GM12873 (cell line): ENCODE measurements around the gene SEC61B.

Experiments used
- CTCF ChIP-seq: IDR thresholded peaks from 2 replicates; pipeline ENCODE4 v1.5.1; 2012; ENCODE audit warnings: low read depth, mild to moderate bottlenecking, moderate library complexity, low read length, control low read depth; ENCODE audit not compliant: insufficient read depth; ENCODE audit errors: missing control alignments

Gene SEC61B

DNA sequence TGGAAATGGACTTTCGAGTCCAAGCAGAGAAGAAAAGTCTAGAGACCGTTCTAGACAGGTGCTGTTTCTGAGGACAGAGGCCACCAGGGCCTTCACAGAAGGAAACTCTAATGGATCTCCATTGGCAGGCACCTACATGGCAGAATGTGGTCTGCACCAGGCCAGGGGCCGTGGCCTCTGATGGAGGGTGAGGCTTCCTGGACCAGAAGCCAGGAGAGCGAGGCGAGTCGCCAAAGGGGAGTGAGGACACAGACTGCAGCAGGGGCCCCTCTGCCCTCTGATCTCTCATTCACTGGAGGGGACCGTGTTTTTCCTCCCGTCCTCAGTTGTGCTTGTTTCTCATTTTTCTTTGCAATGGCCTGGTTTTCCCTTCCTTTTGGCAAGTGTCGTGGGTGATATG lies 41.4 kb upstream of the SEC61B start:
- no peak for TF ChIP-seq CTCF

GRCh38 chr9:99181206-99181605 lies 40.9 kb upstream of the SEC61B start:
- no peak for TF ChIP-seq CTCF

DNA sequence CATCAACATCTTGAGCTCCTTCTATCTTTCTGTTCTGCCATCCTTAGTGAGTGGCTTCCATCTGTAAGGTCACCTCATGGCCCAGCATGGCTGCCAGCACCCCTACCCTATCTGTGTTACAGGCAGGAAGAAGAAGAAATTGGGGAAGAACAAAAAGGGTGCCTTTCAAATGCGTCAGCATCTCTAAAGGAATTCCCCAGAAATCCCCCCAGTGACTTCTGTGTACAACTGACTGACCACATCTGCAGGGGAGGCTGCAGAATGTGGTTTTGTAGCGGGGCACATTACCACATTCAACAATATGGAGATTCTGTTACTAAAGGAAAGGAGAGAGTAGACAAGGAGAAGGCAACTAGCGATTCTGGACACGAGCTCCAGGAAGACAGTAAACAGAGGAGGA lies 40.5 kb upstream of the SEC61B start:
- TF ChIP-seq CTCF, result no peak

DNA sequence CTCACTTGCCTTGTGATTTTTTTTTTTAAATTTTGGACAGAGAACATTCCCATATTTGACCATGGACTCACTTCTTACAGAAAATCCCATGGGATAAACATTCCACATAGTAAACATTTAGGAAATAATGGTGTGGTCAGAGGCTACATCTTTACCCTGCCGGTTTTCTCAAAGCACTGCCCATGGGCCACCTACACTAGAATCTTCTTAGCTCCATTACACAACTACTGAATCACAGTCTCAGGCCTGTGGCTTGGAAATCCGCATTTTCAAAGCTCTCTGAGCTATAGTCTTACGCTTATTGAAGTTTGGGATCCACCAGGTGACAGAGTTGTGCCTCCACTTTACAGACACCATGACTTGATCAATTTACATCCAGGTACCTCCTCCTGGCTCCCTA lies 39.7 kb upstream of the SEC61B start:
- no peak for TF ChIP-seq CTCF

GRCh38 chr9:99183616-99184015 lies 38.5 kb upstream of the SEC61B start:
- no peak for TF ChIP-seq CTCF

- TF ChIP-seq CTCF, result no peak
Observed at GRCh38 chr9:99184110-99184474, 38.0 kb upstream of the SEC61B start.

DNA sequence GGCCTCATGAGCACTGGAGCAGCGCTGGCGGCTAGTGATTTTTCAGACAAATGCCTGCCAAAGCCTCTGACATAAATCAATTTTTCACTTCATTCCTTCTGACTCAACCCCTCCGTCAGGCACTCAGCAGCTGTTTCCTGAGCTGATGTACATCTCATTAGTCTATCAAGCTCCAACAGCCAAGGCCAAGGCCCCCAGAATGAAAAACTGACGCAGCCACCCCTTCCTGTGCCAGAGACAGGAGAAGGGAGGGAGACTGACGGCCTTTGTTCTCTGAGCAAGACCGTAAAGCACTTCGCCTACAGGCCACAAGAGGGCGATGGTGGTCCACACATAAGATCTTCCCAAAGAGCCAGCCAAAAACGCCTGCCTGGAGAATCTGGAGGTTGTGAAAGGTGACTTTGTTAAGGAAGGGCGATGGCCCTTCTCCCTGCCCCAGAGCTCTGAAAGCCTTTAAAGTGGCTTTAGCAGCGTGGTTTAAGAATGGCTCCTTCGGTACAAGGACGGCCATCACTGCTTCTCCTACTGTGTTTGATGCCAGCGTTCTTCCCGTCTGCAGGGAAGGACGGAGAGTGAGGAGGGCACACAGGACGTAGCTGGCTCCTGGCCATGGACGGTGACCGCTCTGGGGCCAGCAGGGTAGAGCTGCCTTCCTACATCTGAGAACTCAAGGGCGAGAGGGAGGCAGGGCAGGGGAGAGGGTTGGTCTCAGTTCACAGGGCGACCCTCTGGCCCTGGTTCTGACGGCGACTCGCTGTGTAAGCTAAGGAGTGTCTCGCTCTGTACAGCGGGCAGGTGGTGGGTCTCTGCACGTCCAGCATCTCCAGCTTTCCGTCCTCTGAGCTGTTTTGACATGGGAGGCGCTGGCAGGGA lies 37.4 kb upstream of the SEC61B start:
- peak; percentile 95 for TF ChIP-seq CTCF

DNA sequence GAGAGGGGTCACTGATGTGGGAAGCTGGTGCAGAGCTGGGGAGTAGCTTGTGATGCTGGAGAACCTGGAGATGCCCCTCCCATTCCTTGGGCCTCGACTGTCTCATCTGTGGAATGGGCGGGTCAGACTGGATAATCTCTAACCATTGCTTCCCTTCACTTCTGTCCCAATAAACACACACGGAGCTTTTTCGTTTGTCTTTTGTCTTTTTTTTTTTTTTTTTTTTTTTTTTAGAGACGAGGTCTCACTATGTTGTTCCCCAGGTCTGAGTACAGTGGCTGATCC lies 36.8 kb upstream of the SEC61B start:
- no peak for TF ChIP-seq CTCF
